Muscle of back (tissue), 11 donors: ENCODE data around the gene SUV39H2. TPM values are rescaled to one million over a fixed set of nuclear protein-coding genes. Genes with fewer than 3 reads are reported as not detected.
"Not testable (repeated sequence)": the region's sequence is repeated elsewhere in the genome, so short reads cannot be mapped to it uniquely, and the experiment has no call there.

Experiments
- DNase-seq, 3 donors: peaks; one replicate each; pipeline versions ENCODE4 v3.0.0 to v3.0.0-alpha.2; 2013
- polyA plus RNA-seq, 10 donors: library from polyadenylated mRNA; unstranded; fragments of 120-200 nt; gene quantifications; one replicate each; pipeline ENCODE4 v1.2.1, GENCODE V29; 2013; ENCODE audit not compliant: insufficient read length in 10 of 10

The SUV39H2 gene
- polyA plus RNA-seq, 10 donors = 10.0 to 17.7 (median 13.1) TPM

DNA sequence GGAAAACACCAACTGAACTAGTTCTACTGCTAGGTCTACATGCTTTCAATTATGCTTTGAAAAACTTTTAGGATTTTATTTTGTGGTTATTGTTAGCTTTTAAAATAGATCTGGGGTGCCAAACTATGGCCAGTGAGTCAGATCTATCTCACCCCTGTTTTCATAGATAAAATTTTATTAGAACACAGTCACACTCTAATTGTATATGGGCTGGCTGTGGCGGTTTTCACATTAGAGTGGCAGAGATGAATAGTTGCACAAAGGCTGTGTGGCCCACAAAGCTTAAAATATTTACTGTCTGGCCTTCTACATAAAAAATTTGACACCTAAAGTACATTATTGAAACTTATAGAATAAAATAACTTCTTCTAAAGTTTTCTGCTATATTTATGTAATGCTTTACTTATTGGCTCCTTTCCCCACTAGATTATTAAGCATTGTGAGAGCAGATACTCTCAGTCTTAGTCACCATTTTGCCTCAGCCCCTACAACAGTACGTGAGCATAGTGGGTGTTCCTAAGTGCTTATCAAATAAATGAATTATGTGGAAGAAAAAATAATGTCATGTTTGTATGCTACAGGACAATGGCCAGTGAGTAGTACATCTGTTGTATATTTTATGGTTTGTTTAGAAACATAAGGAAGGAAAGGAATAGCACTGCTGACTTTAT, 5.4 kb upstream of the SUV39H2 start:
- DNase-seq = peak in 1 of 3 donors; percentile 28

DNA sequence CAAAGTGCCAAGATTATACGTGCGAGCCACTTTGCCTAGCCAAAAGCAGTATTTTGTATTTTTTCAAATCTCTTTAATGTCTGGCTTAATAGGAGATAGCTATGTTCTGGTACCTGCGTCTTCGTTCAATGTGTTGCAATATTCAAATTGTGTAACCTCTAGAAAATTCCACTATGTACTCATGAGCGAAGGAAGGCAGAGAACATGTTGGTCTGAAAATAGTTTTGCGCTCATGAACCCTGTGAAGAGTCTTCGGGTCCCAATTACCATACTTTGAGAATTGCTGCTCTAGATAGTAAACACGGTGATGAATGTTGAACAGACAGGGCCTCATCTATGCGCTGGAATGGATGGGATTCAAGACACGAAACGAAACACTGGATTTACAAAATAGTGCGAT, 2.7 kb upstream of the SUV39H2 start:
- no peak for DNase-seq

DNA sequence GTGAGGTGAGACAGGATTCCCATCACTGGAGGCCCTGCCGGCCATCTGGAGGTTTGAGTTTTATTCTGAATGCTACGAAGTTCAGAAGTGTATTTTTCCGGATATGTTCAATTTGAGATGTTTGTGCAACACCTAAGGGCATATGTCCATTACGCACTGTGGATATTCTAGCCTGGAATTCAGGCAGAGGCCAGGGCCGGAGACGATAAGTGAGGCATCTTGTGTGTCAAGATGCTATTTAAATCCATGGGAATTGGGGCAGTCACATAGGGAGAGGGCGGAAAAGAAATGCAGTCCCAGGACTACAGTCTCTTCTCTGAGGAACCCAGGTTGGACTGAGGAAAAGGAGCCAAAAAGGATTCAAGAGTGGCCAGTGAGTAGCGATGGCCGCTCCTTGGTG, 1.9 kb upstream of the SUV39H2 start:
- no peak for DNase-seq

DNA sequence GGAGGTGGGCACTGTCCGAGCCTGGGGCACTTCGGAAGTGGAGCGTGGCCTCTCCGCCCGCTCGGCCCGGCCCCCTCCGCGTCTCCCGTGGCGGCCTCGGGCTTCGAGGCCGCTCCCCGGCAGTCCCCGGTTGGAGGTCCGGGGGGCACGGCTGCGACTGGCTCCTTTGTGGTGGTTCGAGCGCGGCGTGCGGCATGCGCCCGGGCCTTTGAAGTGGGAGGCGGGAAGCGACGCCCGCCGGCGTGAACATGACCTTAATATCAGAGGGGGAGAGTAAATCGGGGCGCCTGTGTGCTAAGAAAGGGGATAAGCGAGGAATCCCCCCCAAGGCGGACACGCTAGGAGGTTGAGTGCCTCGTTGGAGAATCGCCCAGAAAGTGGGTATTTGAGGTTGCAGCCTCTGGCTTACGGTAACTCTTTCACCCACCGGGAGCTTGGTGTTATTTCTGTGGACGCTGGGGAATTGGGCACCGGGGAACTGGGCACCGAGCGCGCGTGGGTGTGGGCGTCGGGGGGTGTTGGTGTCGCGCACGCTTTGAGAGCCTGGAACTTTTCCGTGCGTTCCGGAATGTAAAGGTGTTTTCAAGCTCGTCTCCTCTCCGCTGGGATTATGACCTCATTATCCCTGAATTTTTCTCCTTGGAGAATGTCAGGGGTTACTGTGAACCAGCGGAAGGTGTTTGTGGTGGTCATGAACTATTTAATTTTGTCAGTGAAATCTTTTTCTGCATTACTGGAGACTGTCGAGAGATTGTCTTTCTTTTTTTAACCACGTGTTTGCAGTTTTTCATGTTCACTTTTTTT, 660 bp downstream of the SUV39H2 start:
- DNase-seq = peak in 1 of 3 donors; percentile 38

DNA sequence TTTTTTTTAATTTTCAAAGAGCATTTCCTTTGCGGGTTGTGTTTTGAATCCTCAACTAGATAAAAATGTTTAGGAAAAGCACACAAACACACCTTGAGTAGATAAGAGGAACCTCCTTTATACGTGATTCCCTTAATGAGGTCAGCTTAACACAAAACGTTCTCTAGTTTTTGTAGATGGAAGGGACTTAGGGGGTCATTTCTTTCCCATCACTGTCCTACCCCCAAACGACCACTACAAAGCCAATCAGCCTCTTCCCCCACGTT, 1.2 kb downstream of the SUV39H2 start:
- peak in 1 of 3 donors; percentile 10 for DNase-seq

DNA sequence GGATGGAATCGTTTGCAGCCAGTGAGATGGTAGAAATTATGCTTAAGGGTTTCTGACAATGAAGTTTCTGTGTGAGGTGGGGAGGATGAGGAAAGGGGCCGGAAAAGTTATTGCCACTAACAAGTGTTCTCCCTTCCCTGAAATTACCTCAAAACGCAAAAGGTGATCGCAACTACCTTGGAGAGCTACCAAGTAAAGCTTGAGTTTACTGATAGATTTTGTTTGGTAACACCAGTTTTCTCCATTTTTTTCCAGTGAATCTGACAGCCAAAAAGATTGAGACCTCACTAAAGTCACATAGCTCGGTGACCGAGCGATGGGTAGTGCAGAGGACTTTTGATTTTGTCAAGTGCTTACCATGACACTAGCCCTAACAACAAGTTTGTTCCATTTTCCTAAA, 1.6 kb downstream of the SUV39H2 start:
- no peak for DNase-seq

DNA sequence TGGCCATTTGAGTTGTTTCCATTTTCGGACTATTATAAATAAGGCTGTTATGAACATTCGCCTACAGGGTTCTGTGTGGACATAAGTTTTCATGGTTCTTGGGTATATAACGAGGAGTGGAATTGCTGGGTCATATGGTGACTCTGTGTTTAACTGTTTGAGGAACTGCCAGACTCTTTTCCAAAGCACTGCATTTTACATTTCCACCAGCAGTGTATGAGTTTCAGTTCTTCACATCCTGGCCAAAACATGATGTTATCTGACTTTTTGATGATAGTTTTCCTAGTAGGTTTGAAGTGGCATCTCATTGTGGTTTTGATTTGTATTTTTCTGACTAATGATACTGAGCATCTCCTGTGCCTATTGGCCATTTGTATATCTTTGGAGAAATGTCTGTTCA, 5.4 kb downstream of the SUV39H2 start:
- no peak for DNase-seq

DNA sequence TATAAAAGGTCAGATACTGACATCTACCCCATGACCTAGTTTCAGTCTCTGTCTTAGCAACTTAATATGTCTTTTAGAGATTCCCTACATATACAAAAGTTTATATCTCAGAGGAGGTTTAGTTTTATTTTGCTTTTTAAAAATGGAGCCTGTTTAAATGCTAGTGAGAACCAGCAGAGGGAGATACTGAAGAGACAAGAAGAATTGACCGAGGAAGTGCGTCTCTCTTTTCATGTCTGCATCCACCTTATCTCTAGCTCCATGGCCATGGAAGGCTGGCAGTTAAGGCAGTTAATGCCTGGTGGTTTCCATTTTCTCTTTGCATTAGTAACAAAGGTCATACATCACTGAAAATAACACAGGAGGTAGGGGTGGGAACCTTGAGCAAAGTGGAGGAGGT, 10.7 kb downstream of the SUV39H2 start:
- no peak for DNase-seq

DNA sequence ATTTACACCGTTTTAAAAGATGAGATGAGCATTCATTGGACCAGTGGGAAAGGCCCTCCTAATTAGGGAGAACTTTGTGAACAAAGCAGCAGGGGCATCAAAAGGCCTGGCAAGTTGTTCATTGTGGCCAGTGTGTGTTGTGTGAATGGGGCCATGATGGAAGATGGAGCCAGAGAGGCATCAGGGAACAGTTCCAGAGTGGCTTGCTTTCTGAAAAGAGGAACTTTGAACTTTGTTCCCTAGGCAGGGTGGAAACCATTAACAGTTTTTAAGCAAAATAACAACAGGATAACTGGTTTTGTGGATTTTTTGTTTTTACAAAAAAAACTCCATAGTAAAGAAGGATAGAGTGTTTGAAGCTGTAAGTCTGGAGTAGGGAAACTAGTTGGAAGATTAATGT, 12.5 kb downstream of the SUV39H2 start:
- no peak for DNase-seq

DNA sequence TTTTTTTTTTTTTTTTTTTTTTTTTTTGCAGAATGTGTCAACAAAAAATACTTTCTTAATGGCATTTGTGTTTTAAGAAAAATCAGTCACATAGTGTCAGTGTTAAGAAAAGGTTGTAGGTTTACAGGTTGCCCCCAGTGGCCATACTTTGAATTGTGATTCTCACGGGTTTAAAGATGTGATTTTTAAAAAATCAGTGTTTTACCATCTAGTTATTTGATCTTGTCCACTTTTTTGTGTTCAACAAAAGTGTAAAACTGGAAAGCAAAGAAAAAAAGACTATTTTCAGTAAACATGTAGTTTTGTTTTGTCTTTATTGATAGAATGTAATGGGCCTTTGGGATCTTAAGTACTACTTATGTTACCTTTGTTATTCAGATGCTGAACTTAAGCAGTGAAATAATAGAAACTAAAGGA, 25.7 kb downstream of the SUV39H2 start:
- DNase-seq = peak in 2 of 3 donors; percentile 2 to 14

DNA sequence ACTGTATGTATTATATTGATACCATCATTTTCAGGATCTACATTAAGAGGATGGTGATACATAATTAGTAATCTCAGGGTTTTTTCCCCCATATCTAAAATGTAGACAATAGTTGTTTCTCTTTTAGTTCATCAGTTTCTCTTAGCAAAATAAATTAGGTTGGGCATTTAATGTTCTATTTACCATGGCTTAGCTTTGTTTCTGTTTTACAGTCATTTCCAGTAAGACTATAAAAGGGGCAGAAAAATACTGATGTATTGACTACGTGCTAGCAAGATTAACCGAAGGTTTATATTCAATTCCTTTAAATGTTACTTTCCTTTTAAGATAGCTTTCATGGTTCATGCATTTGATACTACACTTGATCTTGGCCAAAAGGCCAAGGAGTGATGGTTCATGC, 26.2 kb downstream of the SUV39H2 start:
- no peak for DNase-seq

DNA sequence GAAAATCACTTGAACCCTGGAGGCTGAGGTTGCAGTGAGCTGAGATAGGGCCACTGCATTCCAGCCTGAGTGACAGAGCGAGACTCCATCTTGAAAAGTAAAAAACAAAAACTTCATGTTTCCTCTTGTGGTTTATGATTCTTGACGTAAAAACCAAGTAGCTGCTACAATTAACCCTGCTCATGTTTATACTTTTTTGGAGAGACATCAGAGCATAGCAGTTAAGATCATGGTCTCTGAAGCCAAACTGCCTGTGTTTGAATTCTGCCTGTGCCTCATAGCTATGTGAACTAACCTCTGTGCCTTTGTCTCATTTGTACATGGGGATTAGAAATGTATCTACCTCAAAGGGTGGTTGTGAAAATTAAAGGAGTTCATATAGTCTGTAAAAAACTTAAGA, 27.2 kb downstream of the SUV39H2 start:
- DNase-seq = no peak

DNA sequence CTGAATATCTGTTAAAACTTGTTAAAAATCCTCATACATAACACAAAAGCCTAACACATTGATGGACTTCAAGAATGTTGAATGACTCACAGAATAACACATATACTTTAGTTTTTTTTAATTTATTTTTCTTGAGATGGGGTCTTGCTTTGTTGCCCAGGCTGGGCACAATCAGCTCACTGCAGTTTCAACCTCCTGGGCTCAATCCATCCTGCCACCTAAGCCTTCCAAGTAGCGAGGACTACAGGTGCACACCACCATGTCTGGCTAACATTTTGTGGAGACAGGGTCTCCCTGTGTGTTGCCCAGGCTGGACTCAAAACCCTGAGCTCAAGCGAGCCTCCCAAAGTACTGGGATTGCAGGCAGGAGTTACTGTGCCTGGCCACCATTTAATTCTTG, 28.1 kb downstream of the SUV39H2 start:
- DNase-seq = no peak

DNA sequence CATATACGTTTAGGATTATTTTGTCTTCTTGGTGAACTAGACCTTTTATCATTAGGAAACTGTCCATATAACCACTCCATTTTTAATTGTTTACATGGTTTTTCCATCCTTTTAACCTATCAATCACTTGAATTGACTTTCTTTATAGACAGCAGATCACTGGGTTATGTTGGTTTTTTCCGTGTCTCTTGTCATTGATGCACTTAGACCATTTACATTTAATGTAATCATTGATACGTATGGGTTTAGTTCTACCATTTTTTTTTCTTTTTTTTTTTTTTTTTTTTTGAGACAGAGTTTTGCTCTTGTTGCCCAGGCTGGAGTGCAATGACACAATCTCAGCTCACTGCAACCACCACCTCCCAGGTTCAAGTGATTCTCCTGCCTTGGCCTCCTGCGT, 28.9 kb downstream of the SUV39H2 start:
- DNase-seq = not testable (repeated sequence)

DNA sequence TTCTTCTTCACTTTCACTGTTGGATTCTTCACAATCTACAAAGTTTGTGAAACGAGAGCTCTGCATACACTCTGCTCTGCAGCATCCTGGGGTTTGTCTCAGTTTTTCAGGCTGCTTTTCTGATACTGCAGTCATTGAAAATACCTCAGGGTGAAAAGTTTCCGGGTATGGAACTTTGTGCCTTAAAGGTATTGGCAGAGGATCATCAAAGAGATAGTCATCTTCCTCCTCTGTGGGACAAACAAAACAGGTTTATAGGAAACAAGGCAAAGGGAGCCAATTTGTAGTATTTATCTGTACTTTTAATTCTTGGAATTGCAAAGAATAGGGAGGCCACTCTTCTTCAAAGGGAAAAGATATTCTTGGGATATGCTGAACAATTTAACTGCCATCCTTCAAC, 30.4 kb downstream of the SUV39H2 start:
- DNase-seq = no peak

DNA sequence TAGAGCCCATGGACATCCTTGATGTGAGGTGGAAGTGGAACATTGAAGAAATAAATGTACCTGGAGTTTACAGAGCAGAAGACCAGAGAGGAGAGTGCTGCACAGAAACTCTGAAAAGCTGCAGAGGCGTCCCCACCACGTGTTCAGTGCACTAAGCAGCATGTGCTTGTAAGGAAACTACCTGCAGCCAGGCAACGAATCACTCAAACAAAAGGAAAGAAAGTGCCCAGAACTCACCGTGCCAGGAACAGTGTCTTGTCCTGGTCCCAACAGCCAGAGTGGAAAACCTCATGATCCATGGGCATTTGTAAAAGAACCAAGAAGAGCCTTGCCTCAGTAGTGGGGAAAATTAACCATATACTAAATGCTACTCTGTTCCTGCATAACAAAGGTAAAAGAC, 32.3 kb downstream of the SUV39H2 start:
- no peak for DNase-seq

DNA sequence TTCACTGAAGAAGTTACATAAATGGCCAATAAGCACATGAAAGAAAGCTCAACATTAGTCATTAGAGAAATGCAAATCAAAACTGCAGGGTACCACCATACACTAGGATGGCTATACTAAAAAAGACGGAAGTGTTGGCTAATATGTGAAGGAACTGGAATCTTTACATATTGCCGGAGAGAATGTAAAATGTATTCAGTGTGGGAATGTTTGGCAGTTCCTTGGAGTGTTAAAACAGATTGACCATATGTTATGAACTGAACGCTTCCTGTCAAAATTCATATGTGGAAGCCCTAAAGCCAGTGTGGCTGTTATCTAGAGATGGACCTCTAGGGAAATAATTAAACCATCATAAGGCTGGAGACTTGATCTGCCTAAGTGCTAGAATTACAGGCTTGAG, 33.1 kb downstream of the SUV39H2 start:
- DNase-seq = no peak

DNA sequence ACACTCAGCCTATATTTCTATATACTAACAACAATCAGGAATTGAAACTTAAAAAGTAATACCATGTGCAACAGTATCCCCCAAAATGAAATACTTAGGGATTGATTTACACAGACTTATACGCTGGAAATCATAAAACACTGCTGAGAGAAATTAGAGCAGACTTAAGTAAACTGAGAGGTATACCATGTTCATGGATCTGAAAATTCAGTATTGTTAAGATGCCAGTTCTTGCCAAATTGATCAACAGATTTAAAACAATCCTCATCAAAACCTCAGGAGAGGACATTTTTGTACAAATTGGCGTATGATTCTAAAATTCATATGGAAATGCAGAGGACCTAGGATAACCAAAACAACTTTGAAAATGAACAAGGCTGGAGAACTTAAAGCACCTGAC, 37.9 kb downstream of the SUV39H2 start:
- DNase-seq = no peak

DNA sequence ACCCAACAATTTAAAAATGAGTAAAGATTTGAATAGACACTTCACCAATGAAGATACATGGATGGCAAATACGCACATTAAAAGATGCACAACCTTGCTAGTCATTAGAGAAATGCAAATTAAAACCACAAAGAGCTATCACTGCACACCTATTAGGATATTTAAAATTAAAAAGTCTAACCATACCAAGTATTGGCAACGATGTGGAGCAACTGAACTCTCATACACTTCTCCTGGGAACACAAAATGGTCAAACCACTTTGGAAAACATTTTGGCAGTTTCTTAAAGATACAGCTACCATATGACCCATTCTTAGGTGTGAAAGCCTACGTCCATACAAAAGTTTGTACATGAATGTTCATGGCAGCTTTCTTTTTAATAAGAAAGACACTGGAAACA, 39.2 kb downstream of the SUV39H2 start:
- no peak for DNase-seq

DNA sequence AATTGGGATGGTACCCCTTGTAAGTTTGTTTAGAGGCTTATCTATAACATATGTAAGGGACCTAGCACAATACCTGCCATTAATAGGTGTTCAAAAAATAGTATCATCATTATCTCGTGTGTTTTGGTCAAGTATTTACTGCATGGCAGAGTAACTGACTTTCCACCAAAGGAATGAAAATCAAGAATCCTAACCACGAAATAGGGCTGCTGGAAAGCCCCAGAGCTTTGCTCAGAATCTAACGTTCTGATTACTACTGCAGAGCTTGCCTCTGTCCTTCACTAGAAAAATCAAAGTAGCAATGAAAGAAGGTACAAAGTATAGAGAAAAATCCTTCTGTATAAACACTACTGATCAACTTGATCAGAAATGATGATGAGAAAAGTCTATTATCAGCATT, 40.3 kb downstream of the SUV39H2 start:
- no peak for DNase-seq

DNA sequence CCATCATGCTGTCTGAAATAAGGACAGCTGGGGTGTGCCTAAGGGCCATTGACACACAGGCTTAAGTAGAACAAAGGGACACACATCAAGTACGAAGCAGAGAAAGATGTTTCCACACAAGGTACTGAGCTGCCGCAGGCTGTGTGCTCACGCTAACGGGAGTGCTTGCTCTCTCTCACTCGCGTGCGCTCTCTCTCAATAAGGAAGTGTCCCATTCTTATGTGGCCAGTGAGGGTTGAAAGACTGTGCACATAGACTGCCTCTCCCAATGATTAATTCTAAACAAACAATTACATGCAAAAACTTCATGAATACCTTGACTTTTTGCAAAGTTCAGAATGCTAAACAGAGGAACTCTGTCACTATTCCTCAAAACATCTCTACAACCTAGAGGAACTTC, 45.3 kb downstream of the SUV39H2 start:
- no peak for DNase-seq

DNA sequence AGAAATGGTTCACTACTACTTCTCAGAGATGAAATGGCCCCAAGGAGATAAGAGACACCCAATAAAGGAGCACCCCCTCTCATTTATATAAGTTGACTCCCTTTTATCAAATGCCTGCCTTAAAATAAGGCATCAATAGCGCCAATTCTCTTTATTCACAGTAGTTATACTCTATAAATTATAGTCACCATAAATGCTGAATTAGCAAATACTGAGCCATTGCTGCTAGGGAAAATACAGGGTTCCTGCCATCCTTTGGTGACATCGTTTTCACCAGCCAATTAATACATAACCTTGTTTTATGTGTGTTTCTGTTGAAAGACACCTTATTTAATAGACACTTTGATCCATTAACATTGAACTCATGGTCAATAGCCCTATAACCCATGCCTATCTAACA, 46.6 kb downstream of the SUV39H2 start:
- no peak for DNase-seq

DNA sequence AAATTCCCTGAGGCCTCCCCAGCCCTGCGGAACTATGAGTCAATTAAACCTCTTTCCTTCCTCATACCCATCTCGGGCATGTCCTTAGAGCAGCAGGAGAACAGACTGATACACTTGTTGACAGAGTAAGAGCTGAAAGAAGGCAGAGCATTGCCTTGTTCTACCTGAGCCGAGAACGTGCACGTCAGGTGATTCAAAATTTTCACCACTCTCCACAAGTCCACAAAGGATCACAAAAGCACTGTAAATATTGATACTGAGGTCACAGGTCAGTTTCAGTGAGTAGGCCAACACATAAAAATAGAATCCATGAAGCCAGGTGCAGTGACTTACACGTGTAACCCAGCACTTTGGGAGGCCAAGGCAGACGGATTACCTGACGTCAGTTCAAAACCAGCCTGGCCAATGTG, 47.4 kb downstream of the SUV39H2 start:
- no peak for DNase-seq
